ENCODE results near the gene MYZAP.

MYZAP gene

DNA sequence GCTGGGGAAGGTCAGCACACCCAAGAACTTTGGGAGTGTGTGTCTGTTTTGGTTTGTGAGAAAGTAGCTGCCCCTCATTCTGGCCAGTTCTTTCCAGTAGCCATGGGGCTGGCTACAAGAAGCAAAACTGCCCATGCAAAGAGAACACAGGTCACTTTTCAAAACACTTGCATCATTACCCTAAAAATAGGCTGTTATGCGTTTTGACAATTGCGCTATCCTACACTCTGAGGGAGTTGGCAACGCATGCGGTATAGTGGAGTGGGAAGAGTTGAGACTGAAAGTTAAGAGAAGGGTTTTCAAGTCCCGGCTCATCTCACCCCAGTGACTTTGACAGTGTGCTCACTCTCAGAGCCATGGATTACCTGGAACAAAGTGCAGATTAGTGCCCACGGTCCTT lies 41.8 kb upstream of the MYZAP start:
- H3K4me3 ChIP-seq (ENCODE audit: low read depth, low read length) = no peak overlapping the region
- no peak for DNase-seq (ENCODE audit: low read depth)
- TF ChIP-seq, protein P1, sequence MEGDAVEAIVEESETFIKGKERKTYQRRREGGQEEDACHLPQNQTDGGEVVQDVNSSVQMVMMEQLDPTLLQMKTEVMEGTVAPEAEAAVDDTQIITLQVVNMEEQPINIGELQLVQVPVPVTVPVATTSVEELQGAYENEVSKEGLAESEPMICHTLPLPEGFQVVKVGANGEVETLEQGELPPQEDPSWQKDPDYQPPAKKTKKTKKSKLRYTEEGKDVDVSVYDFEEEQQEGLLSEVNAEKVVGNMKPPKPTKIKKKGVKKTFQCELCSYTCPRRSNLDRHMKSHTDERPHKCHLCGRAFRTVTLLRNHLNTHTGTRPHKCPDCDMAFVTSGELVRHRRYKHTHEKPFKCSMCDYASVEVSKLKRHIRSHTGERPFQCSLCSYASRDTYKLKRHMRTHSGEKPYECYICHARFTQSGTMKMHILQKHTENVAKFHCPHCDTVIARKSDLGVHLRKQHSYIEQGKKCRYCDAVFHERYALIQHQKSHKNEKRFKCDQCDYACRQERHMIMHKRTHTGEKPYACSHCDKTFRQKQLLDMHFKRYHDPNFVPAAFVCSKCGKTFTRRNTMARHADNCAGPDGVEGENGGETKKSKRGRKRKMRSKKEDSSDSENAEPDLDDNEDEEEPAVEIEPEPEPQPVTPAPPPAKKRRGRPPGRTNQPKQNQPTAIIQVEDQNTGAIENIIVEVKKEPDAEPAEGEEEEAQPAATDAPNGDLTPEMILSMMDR (IDR thresholded peaks at IDR 0.05; ENCODE audit: control insufficient read depth, extremely low read depth, insufficient read depth) = no peak

- TF ChIP-seq, protein P1 (IDR thresholded peaks at IDR 0.05; ENCODE audit: control insufficient read depth, extremely low read depth, insufficient read depth) = no peak
- DNase-seq (ENCODE audit: low read depth) = peak; percentile 75
- H3K4me3 ChIP-seq (ENCODE audit: low read depth, low read length) = no peak overlapping the region
Observed at GRCh38 chr15:57550640-57551039, 41.1 kb upstream of the MYZAP start.

DNA sequence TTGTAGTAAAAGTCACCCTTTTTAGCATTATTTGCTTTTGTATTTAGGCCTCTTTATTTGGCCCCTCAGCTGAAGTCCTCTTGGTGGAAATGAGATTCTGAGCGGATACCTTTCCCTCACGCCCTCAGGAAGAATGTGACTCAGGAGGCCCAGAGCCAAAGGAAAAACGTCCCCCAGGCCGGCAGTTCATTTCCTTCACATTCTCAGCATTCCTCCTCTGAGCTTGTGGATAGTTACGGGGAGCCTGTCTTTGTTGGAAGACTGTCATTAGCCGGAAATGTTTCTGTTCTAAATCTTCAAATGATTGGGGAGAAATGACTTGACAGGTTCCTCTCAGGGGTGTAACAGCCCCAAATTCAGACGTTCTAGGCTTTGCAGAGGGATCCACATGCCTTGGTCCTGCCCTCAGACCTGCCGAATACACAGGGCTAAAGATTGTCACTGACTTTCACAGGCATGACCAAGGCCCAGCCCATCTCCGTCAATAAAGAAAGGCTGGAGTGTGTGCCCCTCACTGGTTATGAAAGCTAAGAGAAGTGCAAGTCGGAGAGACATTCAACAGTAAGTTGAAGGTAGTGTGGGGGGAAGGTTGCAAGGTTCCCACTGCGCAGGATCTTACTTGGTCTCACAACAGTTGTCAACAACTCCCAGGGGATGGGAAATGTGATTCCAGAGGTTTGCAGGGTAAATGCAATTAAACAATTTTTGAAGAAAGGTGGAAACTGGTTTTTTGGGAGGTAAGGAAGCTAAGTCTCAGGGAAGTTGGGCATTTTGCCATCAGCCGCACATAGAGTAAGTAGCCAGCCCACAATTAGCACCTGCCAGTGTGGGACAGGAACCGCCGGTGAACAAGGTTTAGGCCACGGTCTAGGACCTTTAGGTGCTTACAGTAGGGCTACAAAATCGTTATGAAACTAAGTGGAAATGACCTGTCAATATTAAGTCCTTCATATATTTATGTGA lies 39.7 kb upstream of the MYZAP start:
- TF ChIP-seq, protein P1 (IDR thresholded peaks at IDR 0.05; ENCODE audit: control insufficient read depth, extremely low read depth, insufficient read depth) = no peak
- DNase-seq (ENCODE audit: low read depth) = no peak
- no peak overlapping the region for H3K4me3 ChIP-seq (ENCODE audit: low read depth, low read length)

DNA sequence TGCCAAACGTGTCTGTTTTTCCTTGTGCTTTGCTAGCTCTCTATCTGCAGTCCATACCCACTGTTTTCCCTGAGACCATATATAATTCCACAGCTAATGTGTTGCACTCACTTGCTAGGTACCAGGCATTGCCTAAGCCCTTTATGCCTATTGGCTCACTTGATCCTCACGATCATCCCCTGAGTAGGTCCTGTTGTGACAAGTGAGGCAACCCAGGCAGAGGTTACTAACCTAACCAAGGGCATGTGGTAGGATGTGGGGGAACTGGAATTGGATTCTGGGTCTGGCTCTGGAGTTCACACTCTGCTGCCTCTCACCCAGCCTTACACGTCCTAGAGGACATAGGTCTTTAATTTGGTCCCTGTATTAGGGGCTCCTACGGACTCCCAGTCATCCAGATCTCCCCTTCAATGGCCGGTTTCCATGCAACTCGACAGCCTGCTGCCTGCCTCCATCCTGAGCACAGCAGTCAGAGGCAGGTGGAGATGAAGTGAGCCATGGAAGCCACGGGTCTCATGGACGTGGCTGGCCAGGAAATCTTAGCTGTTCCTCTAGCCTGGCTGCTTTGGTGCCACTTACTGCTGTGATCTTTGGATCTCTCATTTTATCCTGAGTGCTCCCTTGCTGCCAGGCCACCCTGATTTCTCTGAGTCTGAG lies 38.9 kb upstream of the MYZAP start:
- no peak for DNase-seq (ENCODE audit: low read depth)
- TF ChIP-seq, protein P1 (IDR thresholded peaks at IDR 0.05; ENCODE audit: control insufficient read depth, extremely low read depth, insufficient read depth) = no peak

DNA sequence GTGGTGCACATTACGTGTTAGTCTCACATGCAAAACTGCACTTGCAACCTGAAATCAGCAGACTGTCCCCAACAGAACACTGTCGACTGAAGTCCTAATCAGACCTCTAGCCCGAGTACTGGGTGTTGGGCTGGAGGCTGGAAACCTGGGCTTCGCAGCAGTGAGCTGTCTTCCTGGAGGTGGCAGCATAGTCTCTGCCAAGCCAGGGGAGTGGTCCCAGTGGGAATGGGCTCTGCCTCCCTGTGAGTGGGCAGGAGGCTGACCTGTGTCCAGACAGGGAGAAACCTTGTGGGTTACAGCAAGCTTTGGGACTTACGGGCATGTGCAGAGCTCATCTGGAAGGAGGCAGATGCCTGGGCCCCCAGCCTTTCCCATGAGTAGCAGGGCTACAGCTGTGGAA lies 38.2 kb upstream of the MYZAP start:
- DNase-seq (ENCODE audit: low read depth) = no peak
- H3K4me3 ChIP-seq (ENCODE audit: low read depth, low read length) = no peak overlapping the region
- TF ChIP-seq, protein P1 (IDR thresholded peaks at IDR 0.05; ENCODE audit: control insufficient read depth, extremely low read depth, insufficient read depth) = no peak

More for the DNA sequence above, 38.9 kb upstream of the MYZAP start:
- no peak overlapping the region for H3K4me3 ChIP-seq (ENCODE audit: low read depth, low read length)

DNA sequence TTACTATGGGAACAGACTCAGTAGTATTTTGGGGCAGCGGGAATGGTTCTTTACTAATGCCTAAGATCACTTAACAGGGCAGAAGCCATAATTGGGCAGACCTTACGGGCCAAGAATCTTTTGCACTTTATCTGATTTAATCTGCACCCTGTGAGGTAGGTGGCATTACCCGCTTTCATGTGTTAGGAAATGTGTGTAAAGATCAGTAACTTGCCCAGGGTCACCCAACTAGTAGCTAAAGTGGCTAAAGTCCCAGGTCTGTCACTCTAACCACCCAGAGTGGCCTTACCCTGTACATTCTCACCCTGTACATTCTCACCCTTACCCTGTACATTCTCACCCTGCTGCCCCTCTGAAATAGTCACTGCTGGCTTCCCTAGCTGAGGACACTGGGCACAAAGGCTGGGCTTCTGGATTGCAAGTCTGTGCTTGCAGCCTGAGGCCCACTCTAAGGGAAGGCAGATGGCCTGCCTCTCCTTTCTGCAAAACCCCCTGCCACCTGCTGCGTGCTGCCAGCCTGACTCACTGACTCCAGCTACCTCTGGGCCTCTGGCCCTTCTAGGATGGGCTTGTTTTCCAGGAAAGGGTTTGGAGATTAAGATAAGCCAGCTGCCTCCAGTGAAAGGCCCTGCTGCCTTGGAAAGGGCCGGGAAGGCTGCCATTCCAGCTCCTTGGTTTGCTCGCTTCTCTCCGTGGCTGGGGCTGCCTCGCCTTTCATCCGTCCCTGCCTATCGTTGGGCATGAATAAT lies 37.5 kb upstream of the MYZAP start:
- H3K4me3 ChIP-seq (ENCODE audit: low read depth, low read length) = no peak overlapping the region
- DNase-seq (ENCODE audit: low read depth) = no peak
- TF ChIP-seq, protein P1 (IDR thresholded peaks at IDR 0.05; ENCODE audit: control insufficient read depth, extremely low read depth, insufficient read depth) = no peak
